GM23338 (cell line): ENCODE results near the gene CETN1. TPM values are rescaled to one million over a fixed set of nuclear protein-coding genes. Genes with fewer than 3 reads are reported as not detected.

Experiments used
- ATAC-seq: fragments of 200-7000 bp; cut with Tn5 transposase; 3 replicates; pipeline ENCODE4 v1.9.1; 2020
- DNase-seq: peaks from one replicate; pipeline ENCODE4 v3.0.0-alpha.2; 2015; ENCODE audit warnings: low spot score
- H2AFZ ChIP-seq: fragments of 200-600 bp; sonication (generic); 2 replicates; pipeline ENCODE4 v1.8.0; 2016; ENCODE audit warnings: antibody characterized with exemption, mild to moderate bottlenecking, moderate library complexity
- H3F3A ChIP-seq: fragments of 200-600 bp; sonication (generic); replicated peaks from 2 replicates; pipeline ENCODE4 v1.8.0; 2017; ENCODE audit warnings: antibody characterized with exemption, mixed run types, low read depth
- H3K27ac ChIP-seq: fragments of 200-600 bp; sonication (generic); 2 replicates; pipeline ENCODE4 v1.6.1; 2016; ENCODE audit warnings: low read depth
- H3K27me3 ChIP-seq: fragments of 200-600 bp; sonication (generic); 2 replicates; pipeline ENCODE4 v1.8.0; 2016; ENCODE audit warnings: mild to moderate bottlenecking, mixed run types, moderate library complexity; ENCODE audit not compliant: insufficient read depth
- H3K36me3 ChIP-seq: fragments of 200-600 bp; sonication (generic); 2 replicates; pipeline ENCODE4 v1.8.0; 2016; ENCODE audit warnings: mild to moderate bottlenecking; ENCODE audit not compliant: insufficient read depth
- H3K4me1 ChIP-seq: fragments of 200-600 bp; sonication (generic); 2 replicates; pipeline ENCODE4 v1.8.0; 2016; ENCODE audit warnings: mild to moderate bottlenecking, moderate library complexity; ENCODE audit not compliant: insufficient read depth
- H3K4me2 ChIP-seq: fragments of 200-600 bp; sonication (generic); 2 replicates; pipeline ENCODE4 v1.7.1; 2017; ENCODE audit warnings: mixed run types
- H3K4me3 ChIP-seq: fragments of 200-600 bp; sonication (generic); 2 replicates; pipeline ENCODE4 v1.6.1; 2016; ENCODE audit warnings: mixed run types
- H3K79me2 ChIP-seq: fragments of 200-600 bp; sonication (generic); replicated peaks from 2 replicates; pipeline ENCODE4 v1.8.0; 2017; ENCODE audit warnings: mild to moderate bottlenecking; ENCODE audit not compliant: insufficient read depth
- H3K9me2 ChIP-seq: fragments of 200-600 bp; sonication (generic); 2 replicates; pipeline ENCODE4 v1.8.0; 2017; ENCODE audit not compliant: insufficient read depth
- H4K20me1 ChIP-seq: fragments of 200-600 bp; sonication (generic); replicated peaks from 2 replicates; pipeline ENCODE4 v1.8.0; 2017; ENCODE audit warnings: mild to moderate bottlenecking; ENCODE audit not compliant: insufficient read depth
- H3K27ac Mint-ChIP-seq: 2 replicates; pipeline ENCODE4 v1.8.0; 2020; ENCODE audit warnings: inconsistent platforms, mild to moderate bottlenecking, moderate library complexity, mixed read lengths
- H3K27me3 Mint-ChIP-seq: 3 replicates; pipeline ENCODE4 v1.8.0; 2022; ENCODE audit warnings: low read depth, mild to moderate bottlenecking, moderate library complexity, mixed read lengths, inconsistent platforms; ENCODE audit not compliant: insufficient read depth, poor library complexity
- H3K36me3 Mint-ChIP-seq: 3 replicates; pipeline ENCODE4 v1.8.0; 2021; ENCODE audit warnings: low read depth, mild to moderate bottlenecking, inconsistent platforms, moderate library complexity, mixed read lengths
- H3K4me1 Mint-ChIP-seq: 3 replicates; pipeline ENCODE4 v1.8.0; 2020; ENCODE audit warnings: mild to moderate bottlenecking, inconsistent platforms, mixed read lengths
- H3K4me3 Mint-ChIP-seq: 3 replicates; pipeline ENCODE4 v1.8.0; 2021; ENCODE audit warnings: moderate library complexity, mild to moderate bottlenecking, inconsistent platforms, mixed read lengths
- H3K9me3 Mint-ChIP-seq: 3 replicates; pipeline ENCODE4 v1.8.0; 2020; ENCODE audit warnings: moderate library complexity, mild to moderate bottlenecking, inconsistent platforms, mixed read lengths
- CREB1 ChIP-seq: fragments of 250-450 bp; sonication (Bioruptor Pico); IDR thresholded peaks from 2 replicates; pipeline ENCODE4 v1.5.0; 2020; ENCODE audit warnings: low read depth, mild to moderate bottlenecking, moderate library complexity
- EZH2 ChIP-seq: fragments of 200-600 bp; sonication (generic); IDR thresholded peaks from one replicate; pipeline ENCODE4 v1.8.0; 2017; ENCODE audit warnings: antibody characterized with exemption, mild to moderate bottlenecking, low read depth; ENCODE audit not compliant: unreplicated experiment
- EZH2phosphoT487 ChIP-seq: fragments of 200-600 bp; sonication (generic); IDR thresholded peaks from one replicate; pipeline ENCODE4 v1.8.1; 2018; ENCODE audit warnings: antibody characterized with exemption; ENCODE audit not compliant: unreplicated experiment
- JUNB ChIP-seq: IDR thresholded peaks from one replicate; pipeline ENCODE4 v1.6.1; 2016; ENCODE audit warnings: antibody characterized with exemption; ENCODE audit not compliant: unreplicated experiment
- NANOG ChIP-seq: IDR thresholded peaks from 2 replicates; pipeline ENCODE4 v1.6.1; 2016; ENCODE audit warnings: antibody characterized with exemption, borderline replicate concordance
- POLR2AphosphoS5 ChIP-seq: IDR thresholded peaks from 2 replicates; pipeline ENCODE4 v1.6.1; 2016; ENCODE audit warnings: antibody characterized with exemption, low read depth
- STAT1 ChIP-seq: IDR thresholded peaks from one replicate; pipeline ENCODE4 v1.6.1; 2016; ENCODE audit warnings: antibody characterized with exemption; ENCODE audit not compliant: unreplicated experiment
- ZNF114 ChIP-seq: fragments of 250-450 bp; sonication (Bioruptor Pico); IDR thresholded peaks from 2 replicates; pipeline ENCODE4 v1.5.0; 2020; ENCODE audit warnings: mild to moderate bottlenecking, moderate library complexity
- ZNF331 ChIP-seq: fragments of 250-450 bp; sonication (Bioruptor Pico); IDR thresholded peaks from 2 replicates; pipeline ENCODE4 v1.5.0; 2020; ENCODE audit warnings: low read depth, mild to moderate bottlenecking, moderate library complexity
- polyA plus RNA-seq: library from polyadenylated mRNA; unstranded; fragments of >200 nt; fragmentation: Nextera tagmentation; extraction: Ambion mirVana; gene quantifications from 2 replicates; pipeline ENCODE4 v1.2.1, GENCODE V29; 2016
- total RNA-seq: library from RNA; depleted of rRNA; stranded (reverse); fragments of >200 nt; shearing (Covaris generic); gene quantifications from 2 replicates; pipeline ENCODE4 v1.2.3, GENCODE V29; 2014
- TF ChIP-seq, protein P1 (sequence below): IDR thresholded peaks from one replicate; pipeline ENCODE4 v1.6.1; 2018; ENCODE audit warnings: antibody characterized with exemption; ENCODE audit not compliant: unreplicated experiment
- TF ChIP-seq, protein P2 (sequence below): fragments of 250-450 bp; sonication (Bioruptor Pico); IDR thresholded peaks from 2 replicates; pipeline ENCODE4 v1.5.0; 2020; ENCODE audit warnings: mild to moderate bottlenecking, moderate library complexity
- TF ChIP-seq, protein P3 (sequence below), 2 experiments: fragments of 200-600 bp in 1 of 2; sonication (generic) in 1 of 2; conservative IDR thresholded peaks; 2 replicates each; pipeline versions ENCODE4 v1.5.1 to v1.6.1; 2016 to 2017; ENCODE audit warnings: antibody characterized with exemption in 2 of 2, low read depth in 2 of 2, mild to moderate bottlenecking in 2 of 2, moderate library complexity in 1 of 2
- TF ChIP-seq, protein P4 (sequence below): IDR thresholded peaks from 2 replicates; pipeline ENCODE4 v1.6.1; 2016; ENCODE audit warnings: antibody characterized with exemption

The CETN1 gene
- total and polyA plus RNA-seq, 2 experiments from 2014 or later = not detected

DNA sequence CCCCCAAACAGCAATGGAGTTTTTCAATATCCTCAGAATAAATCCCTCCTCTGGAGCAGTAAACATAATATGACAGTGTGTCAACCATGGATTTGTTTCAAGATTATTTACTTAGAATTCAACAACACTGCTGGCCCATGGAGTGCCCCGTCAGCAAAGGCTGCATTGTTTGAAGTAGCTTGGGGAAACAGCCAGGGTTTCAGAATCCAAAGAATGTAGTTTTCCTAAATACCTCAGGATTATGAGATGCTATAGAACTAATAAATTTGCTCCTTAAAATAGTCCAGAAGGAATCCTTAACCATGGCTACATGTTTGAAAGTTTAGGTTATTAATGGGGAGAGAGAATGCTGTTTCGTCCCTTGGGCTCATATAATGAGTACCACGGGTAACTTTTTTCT lies 13.1 kb upstream of the CETN1 start:
- H3K27me3 Mint-ChIP-seq = no peaks in the 10 kb centered on the region

More for the DNA sequence above, 13.1 kb upstream of the CETN1 start:
- Histone ChIP-seq H3K4me1 (peaks cover 2% of the 10 kb centered on the region), H3K4me3 (no peak overlapping the region), H3K36me3 (no peaks in the 10 kb centered on the region), H3K27ac (no peak overlapping the region), H3K9me2 (no peaks in the 10 kb centered on the region), H3K27me3 (no peaks in the 10 kb centered on the region), H3K4me2 (no peak overlapping the region), H2AFZ (no peak overlapping the region), H3F3A (no peaks in the 10 kb centered on the region), H3K79me2 (no peaks in the 10 kb centered on the region), H4K20me1 (no peaks in the 10 kb centered on the region)
- H3K4me3 Mint-ChIP-seq = no peak overlapping the region
- no peak for DNase-seq
- peaks cover 3% of the 10 kb centered on the region; the same call in 1 of the 3 replicates for H3K9me3 Mint-ChIP-seq
- TF ChIP-seq ZNF114 (no peak), CREB1 (CRISPR knock-in tag) (no peak), ZNF331 (no peak), POLR2AphosphoS5 (no peak), EZH2phosphoT487 (no peak), STAT1 (no peak), NANOG (no peak), EZH2 (no peak), JUNB (no peak)
- TF ChIP-seq, protein P1, sequence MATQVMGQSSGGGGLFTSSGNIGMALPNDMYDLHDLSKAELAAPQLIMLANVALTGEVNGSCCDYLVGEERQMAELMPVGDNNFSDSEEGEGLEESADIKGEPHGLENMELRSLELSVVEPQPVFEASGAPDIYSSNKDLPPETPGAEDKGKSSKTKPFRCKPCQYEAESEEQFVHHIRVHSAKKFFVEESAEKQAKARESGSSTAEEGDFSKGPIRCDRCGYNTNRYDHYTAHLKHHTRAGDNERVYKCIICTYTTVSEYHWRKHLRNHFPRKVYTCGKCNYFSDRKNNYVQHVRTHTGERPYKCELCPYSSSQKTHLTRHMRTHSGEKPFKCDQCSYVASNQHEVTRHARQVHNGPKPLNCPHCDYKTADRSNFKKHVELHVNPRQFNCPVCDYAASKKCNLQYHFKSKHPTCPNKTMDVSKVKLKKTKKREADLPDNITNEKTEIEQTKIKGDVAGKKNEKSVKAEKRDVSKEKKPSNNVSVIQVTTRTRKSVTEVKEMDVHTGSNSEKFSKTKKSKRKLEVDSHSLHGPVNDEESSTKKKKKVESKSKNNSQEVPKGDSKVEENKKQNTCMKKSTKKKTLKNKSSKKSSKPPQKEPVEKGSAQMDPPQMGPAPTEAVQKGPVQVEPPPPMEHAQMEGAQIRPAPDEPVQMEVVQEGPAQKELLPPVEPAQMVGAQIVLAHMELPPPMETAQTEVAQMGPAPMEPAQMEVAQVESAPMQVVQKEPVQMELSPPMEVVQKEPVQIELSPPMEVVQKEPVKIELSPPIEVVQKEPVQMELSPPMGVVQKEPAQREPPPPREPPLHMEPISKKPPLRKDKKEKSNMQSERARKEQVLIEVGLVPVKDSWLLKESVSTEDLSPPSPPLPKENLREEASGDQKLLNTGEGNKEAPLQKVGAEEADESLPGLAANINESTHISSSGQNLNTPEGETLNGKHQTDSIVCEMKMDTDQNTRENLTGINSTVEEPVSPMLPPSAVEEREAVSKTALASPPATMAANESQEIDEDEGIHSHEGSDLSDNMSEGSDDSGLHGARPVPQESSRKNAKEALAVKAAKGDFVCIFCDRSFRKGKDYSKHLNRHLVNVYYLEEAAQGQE = no peak
- TF ChIP-seq, protein P2, sequence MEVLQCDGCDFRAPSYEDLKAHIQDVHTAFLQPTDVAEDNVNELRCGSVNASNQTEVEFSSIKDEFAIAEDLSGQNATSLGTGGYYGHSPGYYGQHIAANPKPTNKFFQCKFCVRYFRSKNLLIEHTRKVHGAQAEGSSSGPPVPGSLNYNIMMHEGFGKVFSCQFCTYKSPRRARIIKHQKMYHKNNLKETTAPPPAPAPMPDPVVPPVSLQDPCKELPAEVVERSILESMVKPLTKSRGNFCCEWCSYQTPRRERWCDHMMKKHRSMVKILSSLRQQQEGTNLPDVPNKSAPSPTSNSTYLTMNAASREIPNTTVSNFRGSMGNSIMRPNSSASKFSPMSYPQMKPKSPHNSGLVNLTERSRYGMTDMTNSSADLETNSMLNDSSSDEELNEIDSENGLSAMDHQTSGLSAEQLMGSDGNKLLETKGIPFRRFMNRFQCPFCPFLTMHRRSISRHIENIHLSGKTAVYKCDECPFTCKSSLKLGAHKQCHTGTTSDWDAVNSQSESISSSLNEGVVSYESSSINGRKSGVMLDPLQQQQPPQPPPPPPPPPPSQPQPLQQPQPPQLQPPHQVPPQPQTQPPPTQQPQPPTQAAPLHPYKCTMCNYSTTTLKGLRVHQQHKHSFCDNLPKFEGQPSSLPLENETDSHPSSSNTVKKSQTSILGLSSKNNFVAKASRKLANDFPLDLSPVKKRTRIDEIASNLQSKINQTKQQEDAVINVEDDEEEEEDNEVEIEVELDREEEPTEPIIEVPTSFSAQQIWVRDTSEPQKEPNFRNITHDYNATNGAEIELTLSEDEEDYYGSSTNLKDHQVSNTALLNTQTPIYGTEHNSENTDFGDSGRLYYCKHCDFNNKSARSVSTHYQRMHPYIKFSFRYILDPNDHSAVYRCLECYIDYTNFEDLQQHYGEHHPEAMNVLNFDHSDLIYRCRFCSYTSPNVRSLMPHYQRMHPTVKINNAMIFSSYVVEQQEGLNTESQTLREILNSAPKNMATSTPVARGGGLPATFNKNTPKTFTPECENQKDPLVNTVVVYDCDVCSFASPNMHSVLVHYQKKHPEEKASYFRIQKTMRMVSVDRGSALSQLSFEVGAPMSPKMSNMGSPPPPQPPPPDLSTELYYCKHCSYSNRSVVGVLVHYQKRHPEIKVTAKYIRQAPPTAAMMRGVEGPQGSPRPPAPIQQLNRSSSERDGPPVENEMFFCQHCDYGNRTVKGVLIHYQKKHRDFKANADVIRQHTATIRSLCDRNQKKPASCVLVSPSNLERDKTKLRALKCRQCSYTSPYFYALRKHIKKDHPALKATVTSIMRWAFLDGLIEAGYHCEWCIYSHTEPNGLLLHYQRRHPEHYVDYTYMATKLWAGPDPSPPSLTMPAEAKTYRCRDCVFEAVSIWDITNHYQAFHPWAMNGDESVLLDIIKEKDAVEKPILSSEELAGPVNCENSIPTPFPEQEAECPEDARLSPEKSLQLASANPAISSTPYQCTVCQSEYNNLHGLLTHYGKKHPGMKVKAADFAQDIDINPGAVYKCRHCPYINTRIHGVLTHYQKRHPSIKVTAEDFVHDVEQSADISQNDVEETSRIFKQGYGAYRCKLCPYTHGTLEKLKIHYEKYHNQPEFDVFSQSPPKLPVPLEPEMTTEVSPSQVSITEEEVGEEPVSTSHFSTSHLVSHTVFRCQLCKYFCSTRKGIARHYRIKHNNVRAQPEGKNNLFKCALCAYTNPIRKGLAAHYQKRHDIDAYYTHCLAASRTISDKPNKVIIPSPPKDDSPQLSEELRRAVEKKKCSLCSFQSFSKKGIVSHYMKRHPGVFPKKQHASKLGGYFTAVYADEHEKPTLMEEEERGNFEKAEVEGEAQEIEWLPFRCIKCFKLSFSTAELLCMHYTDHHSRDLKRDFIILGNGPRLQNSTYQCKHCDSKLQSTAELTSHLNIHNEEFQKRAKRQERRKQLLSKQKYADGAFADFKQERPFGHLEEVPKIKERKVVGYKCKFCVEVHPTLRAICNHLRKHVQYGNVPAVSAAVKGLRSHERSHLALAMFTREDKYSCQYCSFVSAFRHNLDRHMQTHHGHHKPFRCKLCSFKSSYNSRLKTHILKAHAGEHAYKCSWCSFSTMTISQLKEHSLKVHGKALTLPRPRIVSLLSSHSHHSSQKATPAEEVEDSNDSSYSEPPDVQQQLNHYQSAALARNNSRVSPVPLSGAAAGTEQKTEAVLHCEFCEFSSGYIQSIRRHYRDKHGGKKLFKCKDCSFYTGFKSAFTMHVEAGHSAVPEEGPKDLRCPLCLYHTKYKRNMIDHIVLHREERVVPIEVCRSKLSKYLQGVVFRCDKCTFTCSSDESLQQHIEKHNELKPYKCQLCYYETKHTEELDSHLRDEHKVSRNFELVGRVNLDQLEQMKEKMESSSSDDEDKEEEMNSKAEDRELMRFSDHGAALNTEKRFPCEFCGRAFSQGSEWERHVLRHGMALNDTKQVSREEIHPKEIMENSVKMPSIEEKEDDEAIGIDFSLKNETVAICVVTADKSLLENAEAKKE (CRISPR knock-in tag) = no peak
- TF ChIP-seq, protein P3, sequence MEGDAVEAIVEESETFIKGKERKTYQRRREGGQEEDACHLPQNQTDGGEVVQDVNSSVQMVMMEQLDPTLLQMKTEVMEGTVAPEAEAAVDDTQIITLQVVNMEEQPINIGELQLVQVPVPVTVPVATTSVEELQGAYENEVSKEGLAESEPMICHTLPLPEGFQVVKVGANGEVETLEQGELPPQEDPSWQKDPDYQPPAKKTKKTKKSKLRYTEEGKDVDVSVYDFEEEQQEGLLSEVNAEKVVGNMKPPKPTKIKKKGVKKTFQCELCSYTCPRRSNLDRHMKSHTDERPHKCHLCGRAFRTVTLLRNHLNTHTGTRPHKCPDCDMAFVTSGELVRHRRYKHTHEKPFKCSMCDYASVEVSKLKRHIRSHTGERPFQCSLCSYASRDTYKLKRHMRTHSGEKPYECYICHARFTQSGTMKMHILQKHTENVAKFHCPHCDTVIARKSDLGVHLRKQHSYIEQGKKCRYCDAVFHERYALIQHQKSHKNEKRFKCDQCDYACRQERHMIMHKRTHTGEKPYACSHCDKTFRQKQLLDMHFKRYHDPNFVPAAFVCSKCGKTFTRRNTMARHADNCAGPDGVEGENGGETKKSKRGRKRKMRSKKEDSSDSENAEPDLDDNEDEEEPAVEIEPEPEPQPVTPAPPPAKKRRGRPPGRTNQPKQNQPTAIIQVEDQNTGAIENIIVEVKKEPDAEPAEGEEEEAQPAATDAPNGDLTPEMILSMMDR (conservative IDR thresholded peaks at IDR 0.05; ENCODE audit: low read depth in 2 of 2) = no peak
- TF ChIP-seq, protein P4, sequence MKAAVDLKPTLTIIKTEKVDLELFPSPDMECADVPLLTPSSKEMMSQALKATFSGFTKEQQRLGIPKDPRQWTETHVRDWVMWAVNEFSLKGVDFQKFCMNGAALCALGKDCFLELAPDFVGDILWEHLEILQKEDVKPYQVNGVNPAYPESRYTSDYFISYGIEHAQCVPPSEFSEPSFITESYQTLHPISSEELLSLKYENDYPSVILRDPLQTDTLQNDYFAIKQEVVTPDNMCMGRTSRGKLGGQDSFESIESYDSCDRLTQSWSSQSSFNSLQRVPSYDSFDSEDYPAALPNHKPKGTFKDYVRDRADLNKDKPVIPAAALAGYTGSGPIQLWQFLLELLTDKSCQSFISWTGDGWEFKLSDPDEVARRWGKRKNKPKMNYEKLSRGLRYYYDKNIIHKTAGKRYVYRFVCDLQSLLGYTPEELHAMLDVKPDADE = no peak
- H3K4me1 Mint-ChIP-seq = peaks cover 3% of the 10 kb centered on the region; the same call in 2 of the 3 replicates
- H3K27ac Mint-ChIP-seq = no peak overlapping the region
- ATAC-seq = no peak
- no peaks in the 10 kb centered on the region for H3K36me3 Mint-ChIP-seq
